ENCODE data around the gene RABGEF1.
A peak's percentile ranks its signal among the peaks of the same experiment; 100 is the strongest.
"Not testable (repeated sequence)": the region's sequence is repeated elsewhere in the genome, so short reads cannot be mapped to it uniquely, and the experiment has no call there.

Gene RABGEF1

DNA sequence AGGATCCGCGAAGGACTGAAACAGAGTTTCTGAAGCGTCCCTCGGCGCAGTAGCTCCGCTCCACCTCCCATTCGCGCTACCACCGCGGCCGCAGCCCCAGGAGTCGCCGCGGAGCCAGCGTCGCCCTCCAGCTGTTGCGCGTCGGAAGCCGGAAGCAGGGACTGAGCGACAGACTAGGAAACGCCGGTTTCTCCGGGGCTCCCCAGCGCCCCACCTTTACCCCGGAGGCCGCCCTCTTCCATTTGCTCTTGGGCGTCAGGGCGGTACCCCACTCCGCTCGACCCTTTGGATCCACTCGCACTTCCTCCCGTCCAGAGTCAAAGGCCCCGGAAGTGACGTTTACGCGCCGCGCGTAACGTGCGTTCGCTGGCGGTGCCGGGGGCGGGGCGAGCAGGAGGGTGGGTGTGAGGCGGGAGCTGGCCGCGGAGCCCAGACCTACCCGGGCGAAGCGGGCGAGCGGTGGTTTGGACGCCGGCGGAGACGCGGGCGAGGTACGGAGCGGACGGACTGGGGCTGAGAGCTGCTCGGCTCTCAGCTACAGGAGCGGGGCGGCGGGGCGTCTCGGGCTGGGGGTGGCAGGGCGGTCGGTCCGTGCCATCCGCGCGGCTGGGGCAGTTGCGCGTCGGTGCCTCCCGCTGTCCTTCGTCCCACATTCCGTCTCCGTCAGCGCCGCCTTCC lies at the start of gene RABGEF1:
TSS of gene RABGEF1 (plus strand) at position 432 of the 678 bp plus-strand sequence. CDS start 31,167 bp downstream, outside the sequence.
- peak; percentile 97 for DNase-seq (ENCODE audit: low spot score)

DNA sequence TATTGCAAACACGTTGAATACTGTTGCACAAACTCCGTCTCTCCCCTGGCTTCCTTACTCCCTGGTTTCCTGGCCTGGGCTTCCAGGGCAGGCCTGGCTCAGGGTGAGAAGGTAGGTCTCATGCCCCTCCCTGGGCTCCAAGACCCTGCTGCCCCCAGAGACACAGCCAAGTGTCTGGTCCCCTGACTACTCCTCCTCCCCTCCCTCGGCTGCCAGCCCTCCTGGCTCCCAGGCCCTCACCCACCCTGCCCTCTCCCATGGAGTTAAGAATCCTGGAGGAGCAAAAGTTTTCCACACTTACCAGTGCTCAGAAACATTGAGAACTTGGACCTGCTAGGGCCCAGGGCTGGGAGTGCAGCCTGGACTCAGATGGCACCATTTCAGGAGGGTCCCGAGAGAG lies 47.2 kb upstream of the RABGEF1 start:
- DNase-seq (ENCODE audit: low spot score): no peak

DNA sequence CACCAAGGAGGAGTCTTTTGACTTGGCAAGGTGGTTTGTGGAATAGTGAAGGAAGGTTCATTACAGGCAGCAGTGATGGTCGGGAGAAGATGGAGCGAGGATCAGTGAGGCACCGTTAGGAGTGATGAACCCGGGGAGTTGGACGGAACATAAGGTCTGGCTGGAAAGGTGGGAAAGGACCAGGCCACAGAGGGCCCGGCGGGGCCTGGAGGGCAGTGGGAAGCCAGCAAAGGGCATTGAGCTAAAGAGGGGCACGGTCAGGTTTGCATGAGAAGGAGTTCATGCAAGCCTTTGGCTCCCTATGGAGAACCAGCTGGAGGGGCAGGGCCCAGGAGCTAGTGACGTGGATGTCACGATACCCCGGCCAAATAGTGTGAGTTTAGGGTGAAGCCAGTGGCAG lies 46.2 kb upstream of the RABGEF1 start:
- DNase-seq (ENCODE audit: low spot score): no peak

DNA sequence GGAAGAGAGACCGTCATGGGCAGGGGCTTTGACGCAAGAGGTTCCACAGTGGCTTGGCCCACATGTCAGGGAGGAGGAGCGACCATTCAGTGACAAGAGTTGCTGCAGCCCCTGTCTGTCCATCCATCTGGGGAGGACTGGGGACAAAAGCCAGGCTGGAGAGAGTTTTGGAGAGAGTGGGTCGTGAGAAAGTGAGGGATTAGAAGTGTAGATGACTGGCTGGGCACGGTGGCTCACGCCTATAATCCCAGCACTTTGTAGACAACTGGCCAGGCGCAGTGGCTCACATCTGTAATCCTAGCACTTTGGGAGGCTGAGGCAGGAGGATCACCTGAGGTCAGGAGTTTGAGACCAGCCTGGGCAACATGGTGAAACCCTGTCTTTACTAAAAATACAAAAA lies 45.1 kb upstream of the RABGEF1 start:
- not testable (repeated sequence) for DNase-seq (ENCODE audit: low spot score)

DNA sequence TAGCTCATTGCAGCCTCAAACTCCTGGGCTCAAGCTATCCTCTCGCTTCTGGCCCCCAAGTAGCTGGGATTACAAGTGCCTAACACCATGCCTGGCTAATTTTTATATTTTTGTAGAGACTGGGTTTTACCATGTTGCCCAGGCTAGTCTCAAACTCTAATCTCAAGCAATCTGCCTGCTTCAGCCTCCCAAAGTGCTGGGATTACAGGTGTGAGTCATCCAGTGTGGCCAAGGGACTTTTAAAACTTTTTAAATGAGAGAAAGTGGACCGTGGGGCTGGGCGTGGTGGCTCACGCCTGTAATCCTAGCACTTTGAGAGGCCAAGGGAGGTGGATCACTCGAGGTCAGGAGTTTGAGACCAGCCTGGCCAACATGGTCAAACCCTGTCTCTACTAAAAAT lies 44.4 kb upstream of the RABGEF1 start:
- DNase-seq (ENCODE audit: low spot score): not testable (repeated sequence)

DNA sequence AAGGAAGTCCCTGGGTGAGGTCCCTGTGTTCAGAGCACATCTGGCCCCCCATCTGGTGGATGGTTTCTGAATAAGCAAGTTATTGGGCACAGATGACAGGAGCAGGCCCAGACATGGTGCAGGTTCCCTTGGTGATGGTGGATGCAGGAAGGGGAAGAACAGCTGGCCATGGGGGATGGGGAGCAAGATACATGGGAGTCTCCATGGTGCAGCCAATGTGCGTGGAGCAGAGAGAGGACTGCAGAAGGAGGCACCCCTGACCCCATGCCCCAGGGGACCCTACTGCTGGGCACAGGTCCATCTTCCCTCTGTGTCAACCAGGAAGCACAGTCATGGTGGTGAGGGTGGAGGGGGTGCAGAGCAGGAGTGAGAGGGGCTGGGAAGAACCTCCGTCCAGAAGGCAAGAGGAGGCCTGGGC lies 43.8 kb upstream of the RABGEF1 start:
- no peak for DNase-seq (ENCODE audit: low spot score)

DNA sequence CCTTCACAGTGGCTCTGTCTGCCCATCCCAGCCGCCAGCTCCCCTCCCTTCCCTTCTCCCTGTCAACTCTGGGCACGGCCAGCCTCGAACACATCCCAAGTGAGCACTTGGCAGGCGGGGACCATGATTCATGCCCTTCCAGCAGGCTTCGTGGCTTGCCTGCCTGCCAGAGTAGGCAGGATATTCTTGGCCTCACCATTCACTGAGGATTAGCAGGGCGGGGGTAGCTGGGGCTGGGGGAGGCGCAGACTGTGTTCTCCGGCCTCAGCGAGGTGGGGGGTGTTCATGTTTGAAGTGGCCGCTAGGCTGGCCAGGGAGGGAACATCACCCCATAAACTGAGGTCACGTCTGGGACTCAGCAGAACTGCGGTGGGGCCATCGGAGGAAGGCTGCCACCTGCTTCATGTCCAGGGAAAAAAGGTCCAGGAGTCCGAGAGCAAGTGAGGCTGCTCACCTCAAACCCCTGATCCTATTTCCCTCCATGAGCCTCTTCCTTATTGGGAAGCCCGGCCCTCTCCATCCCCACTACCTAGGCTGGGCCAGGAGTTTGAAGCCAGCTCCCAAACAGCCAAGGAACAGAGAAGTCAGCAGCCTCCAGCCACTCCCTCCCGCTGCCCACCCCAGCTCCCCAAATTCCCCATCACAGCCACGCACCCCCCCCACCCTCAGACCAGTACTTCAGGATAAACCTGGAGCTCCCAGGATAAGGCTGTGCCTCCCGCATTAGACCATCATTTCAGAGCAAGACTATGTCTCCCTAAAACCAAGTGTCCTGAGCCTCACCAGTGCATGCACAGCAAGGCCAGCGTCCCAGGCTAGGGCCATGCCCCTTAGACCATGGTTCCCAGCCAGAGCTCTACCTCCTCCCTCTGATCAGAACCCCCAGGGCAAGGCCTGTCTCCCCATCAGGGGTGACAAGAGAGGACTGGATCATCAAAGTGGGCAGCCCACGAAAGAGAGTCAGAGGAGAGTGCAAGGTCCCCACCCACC lies 42.8 kb upstream of the RABGEF1 start:
- peak; percentile 62 for DNase-seq (ENCODE audit: low spot score)

DNA sequence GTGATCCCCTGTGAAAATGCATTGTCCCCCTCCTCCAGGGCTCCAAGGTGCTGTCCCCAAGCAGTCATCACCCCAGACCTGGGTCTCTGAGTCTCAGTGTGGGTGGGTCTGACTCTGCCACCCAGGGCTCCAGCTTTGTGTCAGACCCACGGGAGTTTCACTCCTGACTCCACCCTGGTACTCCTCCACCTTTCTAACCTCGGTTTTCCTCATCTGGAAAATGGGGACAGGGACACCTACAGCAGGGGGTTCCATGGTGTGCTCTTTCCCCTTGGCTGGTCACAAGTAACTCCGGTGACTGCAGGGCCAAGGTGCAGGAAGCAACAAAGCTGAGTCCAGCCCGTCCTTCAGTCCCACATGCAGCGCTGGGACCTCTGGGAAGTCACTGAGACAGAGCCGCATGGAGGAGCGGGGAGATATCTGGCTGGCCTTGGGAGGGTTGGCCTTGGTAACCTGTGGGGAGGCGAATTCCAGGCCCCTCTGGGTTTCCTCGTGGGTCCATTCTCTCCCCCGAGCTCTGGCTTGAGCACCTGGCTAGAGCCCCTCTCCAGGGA lies 41.8 kb upstream of the RABGEF1 start:
- no peak for DNase-seq (ENCODE audit: low spot score)

DNA sequence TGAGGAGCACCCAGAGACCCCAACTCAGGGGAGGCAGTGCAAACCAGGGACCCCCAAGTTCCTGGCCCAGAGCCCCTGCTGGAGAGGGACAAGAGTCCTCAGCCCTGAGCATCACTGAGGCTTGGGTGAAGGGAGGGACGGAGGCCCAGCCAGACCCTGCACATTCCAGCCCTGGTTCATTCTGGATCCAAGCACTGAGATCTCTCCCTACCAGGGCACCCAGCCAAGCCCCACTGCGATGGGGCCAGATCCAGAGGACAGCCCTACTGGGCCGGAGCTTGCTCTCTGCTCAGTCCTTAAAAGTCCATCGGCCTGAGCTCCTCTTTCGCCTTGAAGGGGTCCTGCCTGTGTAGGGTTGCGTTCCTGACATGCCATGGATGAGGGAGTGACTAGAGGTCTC lies 40.5 kb upstream of the RABGEF1 start:
- no peak for DNase-seq (ENCODE audit: low spot score)

DNA sequence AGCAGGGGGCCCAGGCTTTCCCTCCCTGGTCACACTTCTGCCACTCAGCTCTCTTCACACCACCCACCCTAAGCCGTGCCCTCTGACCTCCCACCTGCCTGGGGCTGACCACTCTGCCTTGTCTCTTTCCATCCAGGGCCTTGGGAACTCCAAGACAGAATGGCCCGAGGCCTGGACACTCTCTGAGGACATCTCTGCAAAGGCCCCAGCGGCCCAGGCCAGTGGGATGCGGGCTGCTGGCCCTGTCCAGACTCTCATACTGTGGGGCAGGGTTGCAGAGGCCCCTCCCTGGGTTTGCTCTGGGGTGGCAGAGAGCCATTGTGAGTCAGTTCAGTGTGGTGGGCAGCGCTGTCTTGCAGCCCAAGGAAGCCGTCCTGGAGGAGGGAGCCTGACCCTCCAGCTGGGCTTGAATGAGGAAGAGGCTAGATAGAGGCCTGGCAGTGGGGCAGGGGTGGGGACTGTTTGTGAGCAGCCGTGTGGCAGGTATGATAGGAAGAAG lies 39.9 kb upstream of the RABGEF1 start:
- DNase-seq (ENCODE audit: low spot score): no peak

DNA sequence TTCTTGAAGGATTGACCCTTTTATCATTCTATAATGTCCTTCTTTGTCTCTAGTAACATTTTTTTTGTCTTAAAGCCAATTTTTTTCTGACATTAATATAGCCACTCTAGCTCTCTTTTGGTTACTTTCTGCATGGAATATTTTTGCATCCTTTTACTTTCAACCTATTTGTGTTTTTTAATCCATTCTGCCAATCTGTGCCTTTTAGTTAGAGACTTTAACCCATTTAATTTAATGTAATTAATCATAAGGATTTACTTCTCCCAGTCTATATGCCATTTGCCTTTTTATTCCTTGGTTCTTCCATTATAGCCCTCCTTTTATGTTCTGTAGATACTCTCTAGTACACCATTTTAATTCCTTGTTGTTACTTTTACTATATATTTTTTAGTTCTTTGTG lies 32.7 kb upstream of the RABGEF1 start:
- DNase-seq (ENCODE audit: low spot score): no peak

DNA sequence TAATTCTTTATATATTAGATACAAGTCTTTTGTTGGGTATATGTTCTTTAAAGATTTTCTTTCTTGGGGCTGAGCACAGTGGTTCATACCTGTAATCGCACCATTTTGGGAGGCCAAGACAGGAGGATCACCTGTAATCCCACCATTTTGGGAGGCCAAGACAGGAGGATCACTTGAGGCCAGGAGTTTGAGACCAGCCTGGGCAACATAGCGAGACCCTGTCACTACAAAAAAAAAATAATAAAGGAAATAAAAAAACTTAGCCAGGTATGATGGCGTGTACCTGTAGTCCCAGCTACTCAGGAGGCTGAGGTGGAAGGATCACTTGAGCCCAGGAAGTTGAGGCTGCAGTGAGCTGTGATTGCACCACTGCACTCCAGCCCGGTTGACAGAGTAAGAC lies 29.8 kb upstream of the RABGEF1 start:
- DNase-seq (ENCODE audit: low spot score): not testable (repeated sequence)

DNA sequence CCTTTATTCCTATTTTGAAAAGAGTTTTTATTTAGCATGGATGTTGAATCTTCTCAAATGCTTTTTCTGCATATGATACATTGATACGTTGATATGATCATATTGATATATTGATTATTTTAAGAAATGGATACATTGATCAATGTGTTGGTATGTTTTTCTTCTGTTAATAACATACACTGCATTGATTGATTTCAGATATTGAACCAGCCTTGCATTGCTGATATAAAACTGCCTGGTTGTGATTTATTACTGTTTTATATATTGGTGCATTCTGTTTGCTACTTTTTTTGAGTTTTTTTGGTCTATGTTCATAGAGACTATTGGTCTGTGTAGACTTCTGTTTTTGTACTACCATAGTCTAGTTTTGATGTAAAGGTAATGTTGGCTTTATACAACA lies 26.8 kb upstream of the RABGEF1 start:
- no peak for DNase-seq (ENCODE audit: low spot score)

DNA sequence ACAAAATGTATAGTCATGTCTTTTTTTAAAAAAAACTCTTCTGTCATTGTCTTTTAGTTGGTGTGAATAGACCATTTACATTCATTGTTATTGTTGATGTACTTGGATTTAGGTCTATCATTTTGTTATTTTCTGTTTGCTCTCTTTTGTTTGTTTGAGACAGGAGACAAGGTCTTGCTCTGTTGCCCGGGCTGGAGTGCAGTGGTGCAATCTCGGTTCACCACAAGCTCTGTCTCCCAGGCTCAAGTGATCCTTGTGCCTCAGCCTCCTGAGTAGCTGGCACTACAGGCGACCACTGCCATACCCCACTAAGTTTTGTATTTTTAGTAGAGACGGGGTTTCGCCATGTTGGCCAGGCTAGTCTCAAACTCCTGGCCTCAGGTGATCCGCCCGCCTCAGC lies 23.9 kb upstream of the RABGEF1 start:
- not testable (repeated sequence) for DNase-seq (ENCODE audit: low spot score)

DNA sequence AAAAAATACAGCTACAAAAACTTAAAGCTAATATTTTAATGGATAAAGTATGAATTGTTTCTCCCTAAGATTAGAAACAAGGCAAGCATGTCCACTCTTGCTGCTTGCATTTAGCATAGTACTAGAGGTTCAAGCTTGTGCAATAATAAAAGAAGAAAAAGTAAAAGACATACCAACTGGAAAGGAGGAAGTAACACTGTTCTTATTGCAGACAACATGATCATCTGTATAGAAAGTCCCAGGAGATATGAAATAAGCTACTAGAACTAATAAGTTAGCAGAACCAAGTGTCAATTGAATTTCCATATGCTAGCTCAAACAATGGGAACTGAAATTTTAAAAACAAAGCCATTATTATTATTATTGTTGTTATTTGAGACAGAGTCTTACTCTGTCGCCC lies 20.0 kb upstream of the RABGEF1 start:
- DNase-seq (ENCODE audit: low spot score): no peak

DNA sequence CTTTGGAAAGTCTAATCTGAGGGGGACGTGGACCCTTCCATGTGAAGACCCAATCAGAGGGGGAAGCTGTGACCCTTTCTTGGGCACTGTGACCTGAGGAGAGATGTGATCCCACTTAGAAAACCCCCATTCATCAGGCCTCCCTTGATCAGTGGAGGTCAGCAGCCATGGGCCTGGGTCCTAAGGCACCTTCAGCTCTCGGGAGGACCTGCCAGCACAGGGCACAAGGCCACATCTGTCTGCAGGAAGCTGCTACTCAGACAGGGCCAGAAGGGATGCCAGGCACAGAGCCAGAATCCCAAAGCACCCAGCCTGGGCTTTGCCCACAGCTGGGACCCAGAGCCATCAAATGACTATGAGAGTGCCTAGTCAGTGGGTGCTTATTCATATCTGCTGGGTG lies 14.7 kb upstream of the RABGEF1 start:
- DNase-seq (ENCODE audit: low spot score): no peak

DNA sequence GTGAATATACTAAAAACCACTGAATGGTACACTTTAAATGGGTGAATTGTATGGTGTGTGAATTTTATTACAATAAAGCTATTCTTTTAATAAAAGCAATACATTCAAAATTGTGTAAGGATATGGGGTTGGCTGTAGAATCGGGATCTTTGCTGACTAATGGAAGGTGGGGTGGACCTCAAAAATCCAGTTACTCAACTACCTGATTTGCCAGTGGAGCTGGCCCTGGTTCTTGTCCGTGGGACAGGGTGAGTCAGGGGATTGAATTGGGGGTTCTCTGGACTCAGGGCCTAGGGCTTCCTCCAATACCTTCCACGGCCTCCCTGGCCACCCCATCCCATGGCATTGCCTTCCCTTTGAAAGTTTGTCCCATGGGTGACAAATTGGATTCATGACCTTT lies 13.5 kb upstream of the RABGEF1 start:
- DNase-seq (ENCODE audit: low spot score): no peak

DNA sequence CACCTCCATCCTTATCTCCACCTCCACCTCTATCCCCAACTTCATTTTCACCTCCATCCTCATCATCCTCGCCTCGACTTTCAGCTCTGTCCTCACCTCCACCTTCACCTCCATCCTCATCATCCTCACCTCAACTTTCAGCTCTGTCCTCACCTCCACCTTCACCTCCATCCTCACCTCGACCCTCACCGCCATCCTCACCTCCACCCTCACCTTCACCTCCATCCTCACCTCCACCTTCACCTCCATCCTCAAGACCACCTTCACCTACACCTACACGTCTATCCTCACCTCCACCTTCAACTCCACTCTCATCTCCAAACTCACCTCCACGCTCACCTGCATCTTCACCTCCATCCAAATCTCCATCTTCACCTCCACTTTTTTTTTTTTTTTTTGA lies 12.0 kb upstream of the RABGEF1 start:
- no peak for DNase-seq (ENCODE audit: low spot score)

DNA sequence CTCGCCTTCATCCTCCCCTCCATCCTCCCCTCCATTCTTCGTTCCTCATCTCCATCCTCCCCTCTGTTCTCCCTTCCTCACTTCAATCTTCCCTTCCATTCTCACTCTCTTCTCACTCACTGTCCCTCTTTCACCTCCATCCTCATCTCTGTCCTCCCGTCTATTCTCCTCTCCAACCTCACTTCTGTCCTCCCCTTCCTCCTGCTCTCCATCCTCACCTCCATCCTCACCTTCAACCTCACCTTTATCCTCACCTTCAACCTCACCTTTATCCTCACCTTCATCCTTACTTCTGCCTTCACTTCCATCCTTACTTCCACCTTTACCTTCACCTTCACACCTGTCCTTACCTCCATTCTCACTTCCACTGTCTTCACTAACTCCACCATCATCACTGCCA lies 11.3 kb upstream of the RABGEF1 start:
- no peak for DNase-seq (ENCODE audit: low spot score)

DNA sequence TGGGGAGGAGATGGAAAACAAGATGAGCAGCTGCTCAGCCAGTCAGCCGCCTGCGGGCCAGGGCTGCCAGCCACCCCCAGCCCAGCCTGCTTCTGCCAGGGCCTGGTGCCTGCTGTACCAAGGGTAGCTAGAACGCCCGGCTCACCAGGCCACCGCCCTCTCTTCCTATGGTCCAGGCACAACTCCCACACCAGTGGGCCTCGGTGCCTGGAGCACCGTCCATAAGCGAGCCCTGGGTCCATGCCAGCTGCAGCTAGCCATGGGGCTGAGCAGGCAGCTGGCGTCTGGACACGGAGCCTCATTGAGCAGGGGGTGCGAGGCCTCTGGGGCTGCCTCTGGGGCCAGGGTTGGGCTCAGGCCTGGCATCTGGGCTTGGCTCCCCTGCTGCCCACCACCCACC lies 8.5 kb upstream of the RABGEF1 start:
- DNase-seq (ENCODE audit: low spot score): no peak

DNA sequence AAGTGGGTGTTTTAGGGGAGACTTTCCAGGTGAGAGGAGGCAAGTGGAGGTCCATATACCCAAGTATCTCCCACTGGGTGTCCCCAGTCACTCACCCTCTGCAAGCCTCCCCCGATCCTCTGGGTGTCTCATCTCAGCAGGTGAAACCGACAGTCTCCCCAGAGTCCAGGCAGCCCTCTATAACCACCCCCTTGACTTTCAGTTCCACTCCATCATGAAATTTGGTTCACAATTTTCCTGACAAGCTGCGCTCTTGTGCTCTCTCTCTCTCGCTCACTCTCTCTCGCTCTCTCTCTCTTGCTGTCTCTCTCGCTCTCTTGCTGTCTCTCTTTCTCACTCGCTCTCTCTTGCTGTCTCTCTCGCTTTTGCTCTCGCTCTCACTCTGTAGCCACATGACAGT lies 8.1 kb upstream of the RABGEF1 start:
- no peak for DNase-seq (ENCODE audit: low spot score)

DNA sequence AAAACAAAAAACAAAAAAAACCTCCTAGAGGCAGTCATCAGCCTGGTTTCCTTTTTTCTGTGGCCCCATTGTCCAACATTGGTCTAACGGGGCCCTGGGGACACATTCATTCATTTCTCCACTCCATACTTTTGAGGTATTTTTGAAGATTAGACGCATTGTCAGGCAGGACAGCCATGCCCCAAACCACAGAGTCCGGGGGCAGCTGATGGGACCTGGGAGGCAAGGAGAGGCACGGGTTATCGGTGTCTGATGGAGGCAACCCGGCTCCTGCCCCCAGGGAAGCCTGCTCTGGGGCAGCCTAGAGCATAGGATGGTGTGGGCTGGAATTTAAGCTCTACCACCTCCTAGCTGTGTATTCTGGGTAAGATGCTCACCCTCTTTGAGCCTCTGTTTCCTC lies 6.5 kb upstream of the RABGEF1 start:
- DNase-seq (ENCODE audit: low spot score): no peak

DNA sequence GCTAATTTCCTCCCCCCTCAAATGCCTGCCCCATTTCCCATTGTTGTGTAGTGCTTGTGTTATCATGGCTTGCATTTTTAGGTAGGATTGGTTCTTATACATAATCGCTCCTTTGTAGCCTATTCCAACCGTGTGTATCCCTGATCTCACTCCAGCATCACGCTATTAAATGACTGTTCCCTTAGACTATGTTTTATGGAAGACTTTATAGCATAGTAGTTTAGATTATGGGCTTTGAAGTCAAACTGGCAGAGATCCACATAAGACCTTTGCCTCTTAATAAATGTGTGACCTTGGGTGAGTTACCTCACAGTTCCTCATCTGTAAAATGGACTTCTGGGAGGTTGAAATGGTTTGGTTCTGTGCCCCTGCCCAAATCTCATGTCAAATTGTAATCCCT lies 5.4 kb upstream of the RABGEF1 start:
- no peak for DNase-seq (ENCODE audit: low spot score)
